Stimulated activated CD8-positive, alpha-beta memory T cell treated with anti-CD3 and anti-CD28 coated beads, Interleukin-15, amount 100 ng/mL, for 4 hours (primary cell): Measurements from ENCODE around the gene GPR146.

Experiments used
- DNase-seq, 2 donors: peaks; one replicate each; pipeline ENCODE4 v3.0.0-alpha.2; 2020; ENCODE audit warnings: low read depth in 2 of 2

The GPR146 gene

GRCh38 chr7:1076184-1077072 is 32.1 kb downstream of the GPR146 start:
- DNase-seq: no peak

GRCh38 chr7:1078519-1078918 is 34.2 kb downstream of the GPR146 start:
- no peak for DNase-seq

- DNase-seq: no peak
Measured at GRCh38 chr7:1078985-1079384, 34.6 kb downstream of the GPR146 start.

GRCh38 chr7:1079546-1079945 is 35.2 kb downstream of the GPR146 start:
- DNase-seq: no peak

GRCh38 chr7:1080252-1080920 is 36.0 kb downstream of the GPR146 start:
- no peak for DNase-seq

GRCh38 chr7:1080921-1081255 is 36.5 kb downstream of the GPR146 start:
- no peak for DNase-seq

- no peak for DNase-seq
Measured at GRCh38 chr7:1081336-1081735, 37.0 kb downstream of the GPR146 start.

- DNase-seq: no peak
Measured at GRCh38 chr7:1081931-1082401, 37.6 kb downstream of the GPR146 start.

- no peak for DNase-seq
Measured at GRCh38 chr7:1083729-1084657, 39.6 kb downstream of the GPR146 start.

GRCh38 chr7:1085266-1085665 is 40.9 kb downstream of the GPR146 start:
- no peak for DNase-seq

- DNase-seq: no peak
Measured at GRCh38 chr7:1085910-1086421, 41.6 kb downstream of the GPR146 start.

- DNase-seq: peak; percentile 27 to 43
Measured at GRCh38 chr7:1086588-1087464, 42.5 kb downstream of the GPR146 start.

- no peak for DNase-seq
Measured at GRCh38 chr7:1087465-1087814, 43.1 kb downstream of the GPR146 start.

- no peak for DNase-seq
Measured at GRCh38 chr7:1087952-1088920, 43.9 kb downstream of the GPR146 start, which contains the start of gene GPER1. Gene GPER1, plus strand, starts transcription at chr7:1088113. Its CDS starts 3,616 bp downstream, at chr7:1091729.

- no peak for DNase-seq
Measured at GRCh38 chr7:1090236-1090635, 45.9 kb downstream of the GPR146 start.

- no peak for DNase-seq
Measured at GRCh38 chr7:1090686-1091643, 46.6 kb downstream of the GPR146 start.

GRCh38 chr7:1091644-1092027 is 47.3 kb downstream of the GPR146 start:
- no peak for DNase-seq

GRCh38 chr7:1092161-1092632 is 47.9 kb downstream of the GPR146 start:
- DNase-seq: no peak
